GM21825 (cell line): ENCODE results near the gene SLIT1.

ENCODE experiments used
- ATAC-seq: cut with Tn5 transposase; IDR thresholded peaks from one replicate; pipeline ENCODE4 v1.9.1; 2021; ENCODE audit warnings: mild to moderate bottlenecking, moderate library complexity; ENCODE audit not compliant: unreplicated experiment

SLIT1 gene

DNA sequence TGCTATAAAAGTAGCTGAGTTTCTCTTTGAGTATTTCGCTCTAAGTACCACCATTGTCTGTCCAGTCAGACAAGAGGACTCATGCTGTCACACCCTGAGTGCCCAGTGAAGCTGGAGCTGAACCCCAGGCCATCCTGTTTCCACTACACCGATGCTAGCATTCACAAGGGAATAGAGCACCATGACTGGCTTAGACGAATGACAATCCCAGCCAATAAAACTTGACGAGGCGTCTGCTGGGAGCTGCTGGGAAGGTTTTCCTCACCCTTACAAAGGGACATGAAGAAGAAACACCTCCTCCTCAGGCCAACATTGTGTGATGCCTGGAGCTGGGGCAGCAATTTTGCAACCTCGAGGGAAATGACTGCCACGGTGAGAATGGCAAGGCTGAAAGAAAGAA, 17.5 kb upstream of the SLIT1 start:
- no peak for ATAC-seq

DNA sequence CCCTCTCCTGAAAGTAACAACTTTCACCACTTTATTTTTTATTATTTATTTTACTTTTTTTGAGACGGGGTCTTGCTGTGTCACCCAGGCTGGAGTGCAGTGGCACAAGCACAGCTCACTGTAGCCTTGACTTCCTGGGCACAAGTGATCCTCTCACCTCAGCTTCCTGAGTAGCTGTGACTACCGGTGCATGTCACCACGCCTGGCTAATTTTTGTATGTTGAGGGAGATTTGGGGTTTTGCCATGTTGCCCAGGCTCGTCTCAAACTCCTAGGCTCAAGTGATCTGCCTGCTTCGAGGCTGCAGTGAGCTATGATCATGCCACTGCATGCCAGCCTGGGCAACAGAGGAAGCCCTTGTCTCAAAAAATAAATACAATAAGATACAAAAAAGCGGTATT, 14.9 kb upstream of the SLIT1 start:
- ATAC-seq: peak; percentile 42

DNA sequence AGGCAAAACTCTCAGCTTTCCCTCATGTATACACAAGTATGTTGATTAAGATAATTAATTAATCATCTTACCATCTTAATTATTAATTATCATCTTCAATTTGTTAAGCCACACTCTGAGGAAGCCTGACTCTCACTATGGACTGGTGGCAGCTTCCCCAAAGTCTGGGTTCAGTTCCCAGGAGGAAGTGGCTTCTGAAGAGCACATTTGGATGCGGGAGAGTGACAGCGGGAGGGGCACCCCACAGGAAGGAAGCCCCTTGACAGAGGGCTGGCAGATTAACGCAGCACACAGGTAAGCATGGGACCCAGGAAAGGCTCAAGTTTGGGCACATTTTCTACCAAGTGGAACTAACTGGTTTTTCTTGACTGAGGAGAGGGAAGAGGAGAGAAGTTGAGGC, 13.4 kb upstream of the SLIT1 start:
- ATAC-seq: no peak

- ATAC-seq: no peak
Measured at GRCh38 chr10:97197030-97197500, 11.3 kb upstream of the SLIT1 start.

DNA sequence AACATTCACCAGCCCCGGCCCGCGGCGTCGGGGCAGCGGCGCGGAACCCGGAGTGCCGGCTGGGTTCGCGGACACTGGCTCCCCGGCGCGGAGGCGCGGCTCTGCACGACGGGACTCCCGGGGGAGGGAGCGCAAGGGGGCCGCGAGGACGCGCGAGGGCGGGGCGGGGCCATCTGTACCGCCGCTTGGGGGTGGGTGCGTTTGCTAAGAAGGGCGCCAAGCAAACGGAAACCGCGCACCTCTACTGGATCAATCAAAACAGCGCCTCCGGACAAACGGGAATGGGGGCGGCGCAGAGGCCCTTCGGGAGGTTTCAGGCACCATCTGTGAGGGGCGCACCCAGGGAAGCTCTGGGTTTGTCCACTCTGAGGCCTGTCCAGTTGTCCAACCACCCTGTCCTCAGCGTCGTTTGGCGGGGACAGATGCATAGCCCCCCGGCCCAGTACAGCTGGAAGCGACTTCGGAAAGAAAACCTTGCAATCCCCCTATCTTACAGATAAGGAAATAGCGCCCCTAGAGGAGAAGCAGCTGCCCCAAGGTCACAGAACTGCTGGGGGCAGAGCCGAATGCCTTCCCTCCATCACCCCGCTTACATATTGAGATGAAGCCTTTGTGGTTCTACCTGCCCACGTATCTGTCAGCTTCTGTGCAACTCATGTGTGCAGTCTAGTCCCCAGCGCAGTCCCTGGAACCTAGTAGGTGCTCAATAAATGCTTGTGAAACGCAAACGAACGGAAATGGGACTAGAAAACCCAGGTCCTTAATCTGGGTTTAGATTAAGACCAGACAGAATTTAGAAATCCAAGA, 10.7 kb upstream of the SLIT1 start:
- ATAC-seq: peak; percentile 53

DNA sequence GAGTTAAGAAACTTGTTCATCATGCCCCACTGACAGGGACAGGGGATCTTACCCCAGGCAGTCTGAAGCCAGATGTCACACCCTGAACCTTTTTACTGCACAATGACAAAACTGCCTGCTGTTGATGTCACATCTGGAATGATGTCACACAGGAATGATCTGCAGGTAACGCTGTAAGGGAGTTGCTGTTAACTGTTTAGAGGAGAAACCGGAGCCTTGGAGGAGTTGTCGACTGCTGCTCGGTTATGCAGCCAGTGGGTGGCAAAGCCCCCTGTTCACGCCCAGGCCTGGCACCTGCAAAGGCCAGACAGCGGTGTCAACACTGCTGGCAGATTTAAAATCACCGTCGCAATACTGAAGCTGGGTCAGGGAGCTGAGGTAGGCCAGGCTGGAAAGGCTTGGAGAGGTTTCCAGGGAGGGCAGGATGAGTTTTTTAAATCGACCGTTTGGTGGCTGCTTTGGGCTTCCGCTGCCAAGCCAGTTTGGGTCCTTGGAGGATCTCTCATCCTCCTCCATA, 10.0 kb upstream of the SLIT1 start:
- ATAC-seq: no peak

- no peak for ATAC-seq
Measured at GRCh38 chr10:97192952-97193435, 7.2 kb upstream of the SLIT1 start.

- ATAC-seq: no peak
Measured at GRCh38 chr10:97190450-97190849, 4.7 kb upstream of the SLIT1 start.

- ATAC-seq: no peak
Measured at GRCh38 chr10:97188261-97188711, 2.5 kb upstream of the SLIT1 start.

- no peak for ATAC-seq
Measured at GRCh38 chr10:97186911-97187310, 1.2 kb upstream of the SLIT1 start.

DNA sequence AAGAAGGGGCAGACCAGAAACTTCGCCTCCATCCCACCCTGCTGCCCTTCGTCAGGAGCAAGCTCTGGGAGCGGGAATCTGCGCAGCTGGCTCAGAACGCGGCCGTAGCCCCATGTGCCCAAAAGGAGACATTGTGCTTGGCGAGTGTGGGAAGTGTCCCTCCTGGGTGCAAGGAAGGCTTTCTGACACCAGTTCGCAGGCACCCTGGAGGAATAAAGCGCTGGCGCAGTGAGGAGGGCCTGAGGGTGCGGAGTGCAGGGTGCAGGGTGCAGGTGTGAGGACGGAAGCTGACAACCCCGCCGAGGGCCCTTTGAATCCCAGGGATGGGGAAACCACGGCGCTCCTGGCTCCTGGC, 811 bp downstream of the SLIT1 start:
- no peak for ATAC-seq

DNA sequence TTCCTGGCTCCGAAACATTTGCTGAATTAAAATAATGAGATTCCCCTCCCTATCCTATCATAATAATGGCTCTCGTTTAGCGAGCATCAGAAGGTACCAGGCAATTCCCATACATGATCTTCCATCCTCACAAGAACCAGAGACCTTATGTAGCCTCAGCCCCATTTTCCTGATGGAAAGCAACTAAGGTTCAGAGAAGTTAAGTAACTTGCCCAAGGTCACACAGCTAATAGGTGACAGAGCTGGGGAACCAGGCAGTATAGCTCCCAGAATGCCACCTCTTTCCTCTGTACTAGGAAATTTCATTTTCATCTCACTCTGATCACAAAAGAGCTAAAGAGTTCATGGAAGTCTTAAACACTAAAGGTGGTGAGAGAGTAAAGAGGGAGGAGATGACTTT, 2.4 kb downstream of the SLIT1 start:
- ATAC-seq: no peak

- ATAC-seq: no peak
Measured at GRCh38 chr10:97182288-97182990, 3.3 kb downstream of the SLIT1 start.

GRCh38 chr10:97180986-97181385, 4.8 kb downstream of the SLIT1 start:
- ATAC-seq: no peak

- ATAC-seq: no peak
Measured at GRCh38 chr10:97180363-97180755, 5.4 kb downstream of the SLIT1 start.

- no peak for ATAC-seq
Measured at GRCh38 chr10:97179731-97180362, 5.9 kb downstream of the SLIT1 start.

- no peak for ATAC-seq
Measured at GRCh38 chr10:97179311-97179710, 6.4 kb downstream of the SLIT1 start.

- ATAC-seq: no peak
Measured at GRCh38 chr10:97178074-97178473, 7.7 kb downstream of the SLIT1 start.

DNA sequence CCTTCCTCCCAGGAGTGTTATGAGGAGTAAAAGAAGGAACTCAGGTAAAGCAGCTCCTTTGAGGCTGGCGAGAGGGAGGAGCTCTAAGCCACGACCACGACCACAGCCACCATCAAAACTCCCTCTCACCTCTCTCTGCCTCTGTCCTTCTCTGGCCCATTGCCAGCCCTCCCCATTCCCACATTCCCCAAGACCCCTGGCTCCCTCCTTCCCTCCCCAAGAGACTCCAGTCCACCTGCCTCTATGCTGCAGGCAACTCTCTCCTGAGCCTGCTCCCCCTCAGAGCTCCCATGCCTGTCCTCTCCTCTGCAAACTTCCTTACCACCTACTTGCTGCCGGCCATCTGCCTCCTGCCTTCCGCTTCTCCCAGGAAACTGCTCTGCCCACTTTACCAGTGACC, 9.5 kb downstream of the SLIT1 start:
- ATAC-seq: no peak

- no peak for ATAC-seq
Measured at GRCh38 chr10:97175586-97175985, 10.2 kb downstream of the SLIT1 start.

- ATAC-seq: no peak
Measured at GRCh38 chr10:97174941-97175340, 10.8 kb downstream of the SLIT1 start.
